ENCODE data around the gene AGAP1.

GRCh38 chr2:235580426-235581157 is 86.7 kb downstream of the AGAP1 start:
- TF ChIP-seq CTCF (conservative IDR thresholded peaks at IDR 0.05; ENCODE audit: low read length) (no peak), EZH2phosphoT487 (IDR thresholded peaks at IDR 0.05; ENCODE audit: borderline replicate concordance, low read depth, low read length) (no peak)

Measured in OCI-LY7 (cell line).